Activated CD4-positive, alpha-beta T cell treated with anti-CD3 and anti-CD28 coated beads, Interleukin-2, amount 50 U/mL, for 16 hours (primary cell): ENCODE measurements around the gene TMCO4.
"Not testable (repeated sequence)": the region's sequence is repeated elsewhere in the genome, so short reads cannot be mapped to it uniquely, and the experiment has no call there.

Experiments used
- DNase-seq: peaks from one replicate; pipeline ENCODE4 v3.0.0-alpha.2; 2020

The TMCO4 gene

DNA sequence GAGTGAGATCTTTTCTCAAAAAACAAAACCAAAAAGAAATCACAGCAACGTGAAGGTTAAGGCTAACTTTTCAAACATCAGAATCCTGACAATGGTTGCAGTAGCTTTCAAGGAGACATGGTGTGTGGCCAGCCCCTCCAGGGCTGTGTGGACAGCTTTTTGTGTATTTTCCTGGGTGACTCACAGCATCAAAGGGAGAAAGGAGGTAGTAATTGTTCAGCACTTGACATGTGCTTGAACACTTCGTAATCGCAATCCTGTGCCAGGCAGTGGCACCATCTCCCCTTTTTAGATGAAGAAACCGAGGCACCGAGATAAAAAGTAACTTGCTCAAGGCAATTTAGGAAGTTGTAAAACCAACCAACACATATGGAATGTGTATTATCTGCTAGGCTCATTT, 145.3 kb downstream of the TMCO4 start:
- DNase-seq, result no peak

DNA sequence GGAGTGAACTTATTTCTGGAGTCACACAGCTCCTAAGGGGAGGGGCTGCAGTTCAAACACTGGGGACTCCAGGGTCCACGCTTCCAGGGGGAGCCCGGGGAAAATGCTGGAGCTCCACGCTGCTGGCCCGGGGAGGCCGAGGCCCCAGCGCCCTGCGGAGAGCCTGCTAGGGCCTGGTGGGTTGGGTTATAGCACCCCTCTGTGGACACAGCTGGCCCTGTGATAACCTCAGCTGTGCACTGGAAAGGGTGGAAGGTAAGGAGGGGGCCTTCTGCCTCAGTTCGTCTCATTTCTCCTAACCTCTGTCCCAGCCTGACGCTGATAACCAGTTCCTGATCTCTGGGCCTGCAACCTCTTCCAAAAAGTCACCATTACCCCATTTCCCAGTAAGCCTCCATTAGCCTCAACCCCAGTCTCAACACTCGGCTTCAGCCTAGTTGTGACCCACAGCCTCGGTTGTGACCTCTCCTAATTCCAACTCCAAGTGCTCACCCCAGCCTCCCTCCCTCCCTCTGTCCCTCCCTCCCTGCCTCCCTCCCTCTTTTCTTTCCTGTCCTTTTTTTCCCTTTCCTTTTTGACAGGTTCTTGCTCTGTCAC, 148.5 kb downstream of the TMCO4 start:
- peak; percentile 45 for DNase-seq

DNA sequence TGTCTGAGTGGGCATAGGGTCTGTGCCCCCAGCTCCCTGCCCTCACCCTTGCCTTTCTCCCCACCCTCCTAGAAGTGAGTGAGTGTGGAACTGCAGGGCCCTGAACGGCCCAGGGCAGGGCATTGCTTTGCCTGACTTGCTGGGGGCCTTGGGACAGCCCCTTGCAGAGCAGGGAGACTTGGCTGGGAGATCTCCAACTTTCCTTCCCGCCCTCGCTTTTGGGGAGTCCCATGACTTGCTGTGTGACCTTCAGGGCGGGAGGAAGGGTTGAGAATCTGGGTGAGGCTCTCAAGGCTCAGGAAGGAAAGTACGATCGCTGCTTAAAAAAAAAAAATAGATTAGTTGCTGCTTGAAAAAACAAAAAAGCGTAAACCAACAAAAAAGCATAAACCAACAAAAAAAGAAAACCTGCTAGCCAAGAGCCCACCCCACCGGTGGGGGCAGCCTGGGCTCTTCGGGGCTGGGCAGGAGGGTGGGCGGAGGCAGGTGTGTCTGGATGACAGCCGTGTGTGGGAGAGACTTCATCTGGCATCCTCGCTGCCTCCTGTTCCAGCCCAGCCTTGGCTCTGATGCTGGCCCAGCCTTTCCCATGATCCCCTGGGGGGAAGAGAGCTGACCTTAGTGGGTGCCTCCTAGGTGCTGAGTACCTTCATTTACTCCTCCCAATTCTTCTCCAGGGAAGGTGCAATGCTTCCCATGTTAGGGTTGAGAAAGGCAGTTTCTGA, 149.1 kb downstream of the TMCO4 start:
- no peak for DNase-seq

DNA sequence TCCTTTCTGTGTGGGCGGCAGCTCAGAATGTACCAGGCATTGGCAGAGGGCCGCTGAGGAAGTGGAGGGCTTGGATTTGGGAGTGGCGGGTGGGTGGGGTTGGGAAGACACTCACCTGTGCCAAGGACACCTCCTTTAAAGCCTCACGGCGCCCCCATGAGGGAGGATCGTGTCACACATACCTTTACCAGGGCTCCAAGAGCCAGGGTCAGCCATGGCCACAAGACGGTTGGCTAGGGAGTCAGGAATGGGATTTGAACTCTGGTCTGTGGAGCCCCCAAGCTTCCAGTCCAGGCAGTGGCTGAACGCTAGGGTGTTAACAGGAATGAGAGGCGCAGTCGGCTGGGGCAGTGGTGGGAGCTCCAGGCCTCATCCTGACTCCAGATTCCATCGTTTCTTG, 151.0 kb downstream of the TMCO4 start:
- no peak for DNase-seq

DNA sequence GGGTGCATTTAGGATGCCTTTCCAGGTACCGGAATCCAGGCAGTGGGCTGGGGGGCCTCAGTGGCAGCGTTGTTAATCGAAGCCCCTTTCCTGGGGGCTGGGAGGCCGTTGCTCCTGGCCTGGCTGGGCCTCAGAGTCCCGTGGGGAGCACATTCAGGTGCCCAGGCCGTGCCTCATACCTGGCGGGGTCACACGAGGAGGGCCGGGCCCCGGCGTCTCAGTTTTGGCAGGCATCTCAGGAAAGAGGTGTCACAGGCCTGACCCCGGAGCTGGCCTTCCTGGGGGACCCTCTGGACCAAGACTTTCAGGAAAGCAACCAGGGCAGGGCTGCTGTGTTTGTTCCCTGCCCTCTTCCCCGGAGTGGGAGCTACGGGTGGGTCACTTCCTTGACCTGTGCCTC, 151.5 kb downstream of the TMCO4 start:
- DNase-seq, result no peak

DNA sequence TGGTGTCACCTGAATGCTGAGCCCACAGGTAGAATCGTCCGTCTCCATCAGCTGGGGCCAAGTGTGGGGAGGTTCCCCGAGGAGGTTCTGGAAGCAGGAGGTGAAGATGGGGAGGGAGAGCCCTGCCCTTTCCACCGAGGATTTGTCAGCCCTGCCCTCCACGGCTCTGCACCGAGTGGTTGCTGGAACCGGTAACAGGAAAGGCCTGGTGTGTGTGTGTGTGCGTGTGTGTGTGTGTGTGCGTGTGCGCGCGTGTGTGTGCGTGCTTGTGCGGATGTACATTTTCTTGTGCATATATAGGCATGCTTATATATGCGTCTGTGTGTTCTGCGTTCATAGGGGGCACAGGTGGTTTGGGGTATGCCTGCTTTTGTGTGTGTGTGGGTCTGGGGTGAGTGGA, 152.1 kb downstream of the TMCO4 start:
- no peak for DNase-seq

DNA sequence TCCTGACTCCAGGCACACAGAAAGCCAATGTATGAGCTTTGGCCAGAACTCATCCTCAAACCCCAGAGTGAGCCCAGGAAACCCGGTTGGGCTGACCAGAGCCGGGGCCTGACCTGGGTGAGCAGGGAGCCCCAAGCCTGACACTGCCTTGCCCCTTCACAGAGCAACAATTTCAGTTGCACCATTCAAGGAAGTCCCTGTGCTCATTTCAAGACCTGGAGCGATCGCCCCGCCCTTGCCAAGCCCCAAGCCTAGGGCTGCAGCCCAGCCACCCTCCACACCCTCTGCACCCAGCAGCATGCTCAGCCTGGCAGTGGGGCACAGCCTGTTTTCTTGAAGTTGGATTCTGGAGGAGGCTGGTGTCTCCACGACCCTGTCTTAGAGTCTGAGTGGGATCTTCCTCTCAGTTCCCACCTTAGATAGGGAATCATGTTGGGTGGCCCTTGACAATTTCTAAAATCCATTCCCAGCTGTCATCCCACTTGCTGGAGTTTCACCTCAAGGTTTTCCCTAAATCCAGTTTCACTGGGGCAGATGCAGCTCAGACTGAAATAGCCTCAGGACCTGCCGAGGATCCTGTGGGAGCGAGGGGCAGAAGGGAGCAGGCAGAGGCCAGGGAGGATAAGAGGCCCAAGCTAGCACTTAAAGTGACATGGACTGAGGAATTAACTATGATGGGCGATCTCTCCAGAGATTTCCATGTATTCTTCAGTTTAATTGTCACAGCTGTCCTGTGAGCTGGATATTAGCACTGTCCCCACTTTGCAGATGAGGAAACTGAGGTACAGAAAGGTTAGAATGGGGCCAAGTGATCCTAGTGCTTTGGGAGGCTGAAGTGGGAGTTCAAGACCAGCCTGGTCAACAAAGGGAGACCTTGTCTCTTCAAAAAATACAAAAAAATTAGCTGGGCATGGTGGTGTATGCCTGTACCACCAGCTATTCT, 153.1 kb downstream of the TMCO4 start:
- DNase-seq, result peak; percentile 54

- DNase-seq, result no peak
Measured at GRCh38 chr1:19645411-19646251, 154.1 kb downstream of the TMCO4 start.

DNA sequence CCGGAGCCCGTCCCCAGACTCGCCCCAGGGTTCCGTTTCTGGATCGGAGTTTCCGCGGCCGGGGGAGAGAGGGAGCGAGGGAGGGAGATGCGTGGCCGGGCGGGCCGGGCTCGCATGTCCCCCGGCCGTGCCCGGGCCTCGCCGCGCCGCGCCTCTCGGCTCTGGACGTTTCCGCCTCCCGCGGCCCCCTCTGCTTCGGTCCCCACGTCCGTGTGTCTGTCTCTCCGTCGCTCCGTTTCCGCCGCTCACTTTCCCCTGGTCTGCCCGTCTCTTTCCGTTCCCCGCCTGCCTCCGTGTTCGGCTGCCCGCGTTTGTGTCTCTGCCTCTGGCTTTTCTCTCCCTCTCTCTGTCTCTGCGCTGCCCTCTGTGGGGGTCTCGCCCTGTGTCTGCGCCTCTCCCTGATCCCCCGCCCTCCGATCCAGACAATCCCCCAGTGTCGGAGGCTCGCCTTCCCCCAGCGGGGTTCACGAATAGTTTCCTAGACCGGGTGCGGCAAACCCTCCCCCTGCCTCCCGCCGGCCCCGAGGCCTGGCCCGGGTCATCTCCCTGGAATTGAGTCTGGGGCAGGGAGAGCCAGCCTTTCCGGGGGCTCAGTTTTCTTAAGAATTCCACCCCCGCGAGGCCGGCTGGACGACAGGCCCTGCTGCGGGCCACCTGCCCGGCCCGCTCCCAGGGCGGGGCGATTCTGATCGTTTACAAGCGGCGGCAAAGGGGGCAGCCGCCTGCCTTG, 154.9 kb downstream of the TMCO4 start:
- DNase-seq, result peak; percentile 53

- no peak for DNase-seq
Measured at GRCh38 chr1:19644395-19644680, 155.4 kb downstream of the TMCO4 start.

GRCh38 chr1:19643602-19644394, 155.9 kb downstream of the TMCO4 start, which contains the start of gene NBL1:
Gene NBL1, plus strand, starts transcription at chr1:19644311. Its CDS starts 10,720 bp downstream, at chr1:19655031.
- peak; percentile 54 for DNase-seq

DNA sequence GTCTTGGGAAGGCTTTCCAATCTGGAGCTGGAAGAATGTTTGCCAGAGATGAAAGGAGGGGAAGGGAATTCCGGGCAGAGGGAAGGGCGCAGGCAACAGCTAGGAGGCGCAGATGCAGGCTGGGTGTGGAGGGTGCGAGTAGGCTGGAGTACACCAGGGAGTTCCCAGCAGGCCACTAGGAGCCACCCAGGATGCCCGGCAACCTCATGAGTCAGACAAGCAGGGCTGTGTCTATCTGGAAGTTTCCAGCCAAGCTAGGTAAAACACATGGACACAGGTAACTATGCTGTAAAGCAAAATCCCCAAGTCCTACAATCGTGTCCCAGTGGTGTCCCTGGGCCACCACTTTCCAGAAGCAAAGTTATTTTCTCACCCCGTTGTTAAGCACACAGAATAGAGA, 156.6 kb downstream of the TMCO4 start:
- DNase-seq, result no peak

- no peak for DNase-seq
Measured at GRCh38 chr1:19640363-19641316, 159.1 kb downstream of the TMCO4 start.

GRCh38 chr1:19639999-19640362, 159.7 kb downstream of the TMCO4 start:
- no peak for DNase-seq

DNA sequence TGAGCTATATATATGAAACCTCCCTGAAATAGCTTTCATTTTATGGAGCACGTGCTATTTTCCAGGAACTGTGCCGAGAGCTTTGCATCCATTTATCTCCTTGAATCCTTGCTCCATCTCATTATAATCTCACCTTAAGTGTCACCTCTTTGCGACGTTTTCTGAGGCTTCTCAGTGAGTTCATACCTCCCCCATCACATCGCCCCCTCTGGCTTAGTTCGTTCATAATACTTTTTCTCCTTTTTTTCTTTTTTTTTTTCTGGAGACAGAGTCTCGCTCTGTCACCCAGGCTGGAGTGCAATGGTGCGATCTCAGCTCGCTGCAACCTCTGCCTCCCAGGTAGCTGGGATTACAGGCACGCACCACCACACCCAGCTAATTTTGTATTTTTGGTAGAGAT, 160.5 kb downstream of the TMCO4 start:
- DNase-seq, result not testable (repeated sequence)

- DNase-seq, result no peak
Measured at GRCh38 chr1:19637606-19638005, 162.1 kb downstream of the TMCO4 start.

GRCh38 chr1:19636749-19637148, 163.0 kb downstream of the TMCO4 start:
- not testable (repeated sequence) for DNase-seq

DNA sequence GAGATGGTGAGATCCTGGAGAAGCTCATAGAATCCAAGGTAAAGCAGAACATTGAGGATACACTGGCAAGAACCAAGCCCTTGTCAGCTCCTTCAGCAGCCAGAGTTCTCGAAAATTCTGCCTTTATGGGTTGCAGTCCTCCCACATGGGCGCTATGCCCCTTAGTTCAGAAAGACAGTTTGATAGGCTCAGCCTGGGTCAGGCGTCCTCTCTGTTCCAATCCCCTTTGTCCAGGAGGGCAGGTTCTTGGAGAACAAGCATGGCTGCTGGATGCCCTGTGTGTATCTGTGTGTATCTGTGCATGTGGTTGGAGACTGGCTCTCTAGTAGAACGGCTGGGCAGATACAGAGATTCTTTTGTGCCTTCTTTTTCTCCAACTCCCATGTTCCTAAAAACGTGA, 163.7 kb downstream of the TMCO4 start:
- DNase-seq, result no peak

GRCh38 chr1:19635646-19636045, 164.1 kb downstream of the TMCO4 start:
- DNase-seq, result no peak

DNA sequence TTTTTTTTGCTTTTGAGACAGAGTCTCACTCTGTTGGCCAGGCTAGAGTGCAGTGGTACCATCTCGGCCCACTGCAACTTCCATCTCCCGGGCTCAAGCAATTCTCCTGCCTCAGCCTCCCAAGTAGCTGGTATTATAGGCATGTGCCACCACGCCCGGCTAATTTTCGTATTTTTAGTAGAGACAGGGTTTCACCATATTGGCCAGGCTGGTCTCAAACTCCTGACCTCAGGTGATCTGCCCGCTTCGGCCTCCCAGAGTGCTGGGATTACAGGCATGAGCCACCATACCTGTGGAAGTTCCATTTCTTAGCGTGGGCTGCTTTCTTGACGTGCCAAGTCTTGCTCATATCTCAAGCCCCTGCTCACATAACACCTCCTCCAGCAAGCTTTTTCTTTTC, 164.7 kb downstream of the TMCO4 start:
- DNase-seq, result not testable (repeated sequence)
